ENCODE data around the gene ZNF644.
"Not testable (repeated sequence)": the region's sequence is repeated elsewhere in the genome, so short reads cannot be mapped to it uniquely, and the experiment has no call there.

Gene ZNF644

GRCh38 chr1:90977522-90977921, 44.3 kb downstream of the ZNF644 start:
- no peak for DNase-seq

GRCh38 chr1:90973897-90974798, 47.7 kb downstream of the ZNF644 start:
- no peak for DNase-seq

- no peak for DNase-seq
Observed at GRCh38 chr1:90970208-90970607, 51.6 kb downstream of the ZNF644 start.

DNA sequence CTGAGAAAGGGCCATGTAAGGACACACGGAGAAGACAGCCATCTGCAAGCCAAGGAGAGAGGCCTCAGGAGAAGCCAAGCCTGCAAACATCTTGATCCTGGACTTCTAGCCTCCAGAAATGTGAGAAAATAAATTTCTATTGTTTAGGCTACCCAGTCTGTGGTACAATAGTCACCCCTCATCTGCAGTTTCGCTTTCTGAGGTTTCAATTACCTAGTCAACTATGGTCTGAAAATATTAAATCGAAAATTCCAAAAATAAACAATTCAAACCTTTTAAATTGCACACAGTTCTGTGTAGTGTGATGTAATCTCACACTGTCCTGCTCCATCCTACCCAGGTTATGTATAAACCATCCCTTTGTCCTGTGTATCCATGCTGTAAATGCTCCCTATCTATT, 52.6 kb downstream of the ZNF644 start:
- DNase-seq = no peak

GRCh38 chr1:90964444-90965035, 57.3 kb downstream of the ZNF644 start:
- DNase-seq = no peak

GRCh38 chr1:90963651-90964050, 58.2 kb downstream of the ZNF644 start:
- DNase-seq = no peak

DNA sequence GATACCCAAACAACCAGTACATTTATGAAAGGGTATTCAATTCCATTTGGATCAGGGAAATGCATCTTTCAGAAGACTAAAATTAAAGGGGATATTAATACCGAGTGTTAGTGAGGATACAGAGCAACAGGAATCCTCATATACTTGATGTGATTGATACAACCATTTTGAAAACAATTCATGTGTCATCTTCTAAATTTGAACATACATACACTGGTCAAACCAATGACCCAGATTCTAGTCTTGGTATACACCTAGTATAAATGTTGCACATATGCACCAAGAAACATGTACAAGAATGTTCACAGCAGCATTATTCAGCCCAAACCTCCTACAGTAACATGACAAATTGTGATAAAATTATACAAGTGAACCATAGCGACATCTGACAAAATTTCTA, 58.6 kb downstream of the ZNF644 start:
- DNase-seq = no peak

GRCh38 chr1:90959352-90960206, 62.3 kb downstream of the ZNF644 start:
- peak in 1 of 5 donors; percentile 7 for DNase-seq

DNA sequence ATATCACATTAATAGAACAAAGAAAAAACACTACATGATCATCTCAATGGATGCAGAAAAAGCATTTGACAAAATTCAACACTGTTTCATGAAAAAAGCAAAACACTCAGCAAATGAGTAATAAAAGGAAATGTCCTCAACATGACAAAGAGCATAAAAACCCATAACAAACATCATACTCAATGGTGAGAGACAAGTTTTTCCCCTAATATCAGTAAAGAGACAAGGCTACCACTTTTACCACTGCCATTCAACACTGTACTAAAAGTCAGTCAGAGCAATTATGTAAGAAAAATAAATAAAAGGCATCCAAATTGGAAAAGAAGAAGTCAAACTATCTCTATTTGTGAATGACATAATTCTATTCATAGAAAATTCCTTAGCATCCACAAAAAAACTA, 64.3 kb downstream of the ZNF644 start:
- DNase-seq = no peak

DNA sequence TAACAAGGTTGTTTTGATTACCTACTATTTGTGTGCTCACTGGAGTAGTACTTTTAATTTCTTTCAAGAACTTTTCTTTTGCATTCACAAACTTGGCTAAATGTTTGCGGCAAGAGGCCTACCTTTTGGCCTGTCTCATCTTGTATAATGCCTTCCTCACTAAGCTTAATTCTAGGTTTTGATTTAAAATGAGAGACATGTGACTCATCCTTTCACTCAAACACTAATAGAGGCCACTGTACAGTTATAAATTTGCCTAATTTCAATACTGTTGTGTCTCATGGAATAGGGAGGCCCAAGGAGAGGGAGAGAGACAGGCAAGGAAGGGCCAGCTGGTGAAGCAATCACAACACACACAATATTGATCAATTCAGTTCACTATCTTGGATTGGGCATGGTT, 66.1 kb downstream of the ZNF644 start:
- DNase-seq = no peak

DNA sequence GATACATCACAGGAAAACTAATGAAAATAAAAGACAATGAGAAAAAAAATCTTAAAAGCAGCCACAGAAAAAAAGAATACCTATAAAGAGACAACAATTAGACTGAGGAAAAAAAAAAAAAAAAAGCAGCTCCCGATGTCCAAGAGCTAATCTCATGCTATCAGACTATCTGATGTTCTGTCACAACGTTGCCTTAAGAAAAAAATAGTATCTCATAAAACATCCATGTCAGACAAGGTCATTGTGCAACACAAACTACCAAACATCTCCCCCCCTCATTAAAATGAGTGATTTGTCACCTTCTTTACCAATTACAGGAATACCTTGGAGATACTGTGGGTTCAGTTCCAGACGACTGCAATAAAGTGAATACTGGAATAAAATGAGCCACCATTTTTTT, 68.9 kb downstream of the ZNF644 start:
- DNase-seq = no peak

DNA sequence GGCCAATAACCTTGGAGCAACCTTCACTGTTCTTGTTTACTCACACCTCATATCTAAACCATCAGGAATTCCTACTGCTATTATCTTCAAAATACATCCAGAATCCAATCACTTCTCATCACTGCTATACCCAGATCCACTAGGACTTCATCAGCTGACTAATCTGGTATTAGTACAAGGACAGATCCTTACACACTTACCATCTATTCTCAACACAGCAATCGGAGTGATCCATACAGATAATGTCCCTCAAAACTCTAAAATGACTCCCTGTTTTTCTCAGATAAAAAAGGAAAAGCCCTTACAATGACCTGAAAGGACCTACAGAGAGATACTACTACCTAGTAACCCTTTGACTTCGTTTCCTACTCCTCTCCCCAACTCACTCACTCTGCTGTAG, 70.8 kb downstream of the ZNF644 start:
- no peak for DNase-seq

DNA sequence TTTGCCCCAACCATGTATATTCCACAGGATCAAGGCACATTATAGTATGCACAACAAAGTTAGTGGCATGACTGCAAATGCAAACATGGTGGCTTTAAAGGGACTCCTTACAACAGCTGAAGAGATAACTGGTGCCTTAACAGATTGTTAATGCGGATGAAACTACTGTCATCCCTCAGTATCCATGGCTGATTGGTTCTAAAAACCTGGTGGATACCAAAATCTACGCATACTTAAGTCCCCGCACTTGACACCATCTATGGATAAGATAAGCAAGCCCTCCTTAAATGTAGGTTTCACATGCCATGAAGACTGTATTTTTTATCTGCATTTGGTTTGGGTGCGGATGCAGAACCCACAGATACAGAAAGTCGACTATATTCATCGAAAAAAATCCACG, 73.5 kb downstream of the ZNF644 start:
- no peak for DNase-seq

DNA sequence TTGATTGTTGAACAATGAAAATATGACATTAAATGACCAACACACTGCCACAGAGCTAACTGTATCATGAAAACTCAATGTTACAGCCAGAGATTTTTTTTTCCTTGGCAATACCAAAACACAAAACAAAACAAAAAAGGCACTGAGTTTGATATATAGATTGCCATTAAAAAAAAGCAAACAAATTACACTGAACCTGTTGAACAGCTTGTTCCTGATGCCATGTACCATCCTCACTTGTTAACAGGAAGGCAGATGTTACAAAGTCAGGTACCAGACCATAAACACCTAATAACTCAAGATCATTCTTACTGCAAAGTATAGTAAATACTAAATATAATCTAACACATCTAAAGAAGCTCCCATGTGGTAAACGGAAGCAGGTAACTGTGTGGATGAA, 75.2 kb downstream of the ZNF644 start:
- DNase-seq = no peak

DNA sequence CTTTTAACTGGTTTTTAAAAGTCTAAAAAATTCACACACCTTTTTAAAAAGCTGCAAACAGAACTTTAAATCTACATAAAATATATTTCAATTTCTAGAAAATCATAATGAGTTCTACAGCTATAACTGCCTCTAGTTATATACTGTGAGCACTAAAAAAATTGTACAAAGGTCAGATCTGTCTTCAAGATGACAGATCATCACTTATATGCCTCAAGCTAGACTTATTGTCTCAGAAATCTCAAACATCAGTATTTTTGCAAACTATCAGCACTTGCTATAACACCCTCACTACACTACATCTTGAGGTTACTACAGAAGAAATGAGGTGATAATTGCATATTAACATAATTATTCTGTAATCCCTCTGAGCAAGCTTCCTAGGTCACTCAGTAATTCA, 76.5 kb downstream of the ZNF644 start:
- DNase-seq = no peak

DNA sequence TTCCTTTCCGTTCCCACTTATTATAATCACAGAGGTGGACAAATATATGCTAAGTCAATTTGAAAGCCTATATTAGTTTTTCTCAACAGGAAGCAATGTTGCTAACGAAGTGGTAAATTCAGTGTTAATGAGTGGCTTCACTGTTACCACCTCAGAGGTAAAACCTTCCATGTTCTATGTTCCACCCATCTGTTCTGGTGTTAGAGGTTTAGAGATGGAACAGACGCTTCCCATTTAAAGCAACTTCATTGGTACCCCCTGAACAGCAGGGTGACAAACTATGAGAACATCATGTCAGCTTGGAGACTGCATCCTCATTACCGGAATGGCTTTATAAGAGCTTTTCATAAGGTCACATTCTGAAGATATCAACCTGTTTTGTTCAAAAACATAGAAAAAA, 77.9 kb downstream of the ZNF644 start:
- no peak for DNase-seq

- no peak for DNase-seq
Observed at GRCh38 chr1:90940746-90941145, 81.1 kb downstream of the ZNF644 start.

DNA sequence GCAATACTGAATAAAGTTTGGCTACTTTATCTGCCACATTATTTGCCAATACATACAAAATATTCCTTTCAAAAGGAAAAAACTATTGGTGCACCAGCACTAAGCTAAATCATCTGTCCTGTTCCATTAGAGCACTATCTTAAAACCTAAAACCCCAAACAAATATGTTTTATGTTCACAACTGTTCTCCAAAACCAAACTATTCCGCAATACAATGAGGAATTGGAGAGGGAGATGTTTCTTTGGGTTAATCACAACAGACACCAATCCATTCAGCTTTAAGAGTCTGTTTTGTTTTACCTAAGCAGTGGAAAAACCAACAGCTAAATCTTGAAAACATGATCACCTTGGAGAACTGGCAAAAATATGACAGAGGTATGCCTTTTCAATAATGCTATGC, 85.1 kb downstream of the ZNF644 start:
- DNase-seq = no peak

GRCh38 chr1:90936061-90936460, 85.8 kb downstream of the ZNF644 start:
- no peak for DNase-seq

- not testable (repeated sequence) for DNase-seq
Observed at GRCh38 chr1:90928231-90928630, 93.6 kb downstream of the ZNF644 start.

DNA sequence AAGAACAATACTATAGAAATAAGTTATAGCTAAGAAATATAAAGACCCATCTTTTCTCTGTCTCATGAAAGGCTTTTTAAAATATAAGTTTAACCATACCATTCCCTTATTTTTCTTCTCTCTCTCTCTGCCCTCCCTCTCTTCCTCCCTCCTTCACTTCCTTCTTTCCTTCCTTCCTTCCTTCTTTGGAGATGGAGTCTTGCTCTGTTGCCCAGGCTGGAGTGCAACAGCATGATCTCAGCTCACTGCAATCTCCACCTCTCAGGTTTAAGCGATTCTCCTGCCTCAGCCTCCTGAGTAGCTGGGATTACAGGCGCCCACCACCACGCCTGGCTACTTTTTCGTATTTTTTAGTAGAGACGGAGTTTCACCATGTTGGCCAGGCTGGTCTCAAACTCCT, 94.2 kb downstream of the ZNF644 start:
- not testable (repeated sequence) for DNase-seq

- DNase-seq = no peak
Observed at GRCh38 chr1:90926971-90927370, 94.9 kb downstream of the ZNF644 start.

Measured in T-helper 1 cell (primary cell).